Prostate gland (tissue), 2 donors: ENCODE measurements around the gene CPT1B. TPM values are rescaled to one million over a fixed set of nuclear protein-coding genes. Genes with fewer than 3 reads are reported as not detected.
"Not testable (repeated sequence)": the region's sequence is repeated elsewhere in the genome, so short reads cannot be mapped to it uniquely, and the experiment has no call there.

ENCODE experiments used
- DNase-seq: peaks from one replicate; pipeline ENCODE4 v3.0.0-alpha.2; 2019; ENCODE audit warnings: low spot score
- H3K27ac ChIP-seq, 2 donors: fragments of 200-600 bp; sonication (generic); 2 replicates each; pipeline ENCODE4 v1.5.1; 2017 to 2019
- H3K27me3 ChIP-seq: fragments of 200-600 bp; sonication (generic); replicated peaks from 2 replicates; pipeline ENCODE4 v1.5.1; 2019; ENCODE audit not compliant: insufficient read depth
- H3K36me3 ChIP-seq, 2 donors: fragments of 200-600 bp; sonication (generic); 1 replicate in 1 of 2; 2 replicates in 1 of 2; pipeline versions ENCODE4 v1.5.1 to v1.8.1; 2017 to 2019
- H3K4me1 ChIP-seq: fragments of 200-600 bp; sonication (generic); replicated peaks from 2 replicates; pipeline ENCODE4 v1.5.1; 2019
- H3K4me3 ChIP-seq, 2 donors: fragments of 200-600 bp; sonication (generic); 2 replicates each; pipeline ENCODE4 v1.5.1; 2017 to 2019
- H3K9me3 ChIP-seq: fragments of 200-600 bp; sonication (generic); 2 replicates; pipeline ENCODE4 v1.5.1; 2017
- POLR2A ChIP-seq: fragments of 450-650 bp; IDR thresholded peaks from one replicate; pipeline ENCODE4 v1.6.1; 2016; ENCODE audit warnings: antibody characterized with exemption, mild to moderate bottlenecking
- POLR2AphosphoS5 ChIP-seq: sonication (generic); formaldehyde crosslinking; IDR thresholded peaks from one replicate; pipeline ENCODE4 v1.6.1; 2017; ENCODE audit warnings: antibody characterized with exemption
- WGBS: methylation state at CpG from one replicate; pipeline ENCODE4 v1.1.5; 2018; 5-methylcytosine and 5-hydroxymethylcytosine counted together
- intact Hi-C: fragments of 100-400 bp; cut with DNase I; formaldehyde crosslinking; loops from one replicate; pipeline ENCODE4 v1.14.2; 2022
- total RNA-seq, 2 donors: library from RNA; depleted of rRNA; stranded (reverse); fragments of >200 nt; gene quantifications; one replicate each; pipeline ENCODE4 v1.1.0, GENCODE V29; 2016
- TF ChIP-seq, protein P1 (sequence below), 4 experiments: fragments of 200-600 bp in 2 of 4; fragments of 450-650 bp in 2 of 4; sonication (generic) in 2 of 4; IDR thresholded peaks; 1 replicate in 3 of 4; 2 replicates in 1 of 4; pipeline ENCODE4 v1.5.1; 2016 to 2019; ENCODE audit warnings: antibody characterized with exemption in 4 of 4, mild to moderate bottlenecking in 2 of 4, moderate library complexity in 2 of 4

Gene CPT1B
- total RNA-seq, 2 donors from 2014 or later: 13.1 to 31.4 TPM

DNA sequence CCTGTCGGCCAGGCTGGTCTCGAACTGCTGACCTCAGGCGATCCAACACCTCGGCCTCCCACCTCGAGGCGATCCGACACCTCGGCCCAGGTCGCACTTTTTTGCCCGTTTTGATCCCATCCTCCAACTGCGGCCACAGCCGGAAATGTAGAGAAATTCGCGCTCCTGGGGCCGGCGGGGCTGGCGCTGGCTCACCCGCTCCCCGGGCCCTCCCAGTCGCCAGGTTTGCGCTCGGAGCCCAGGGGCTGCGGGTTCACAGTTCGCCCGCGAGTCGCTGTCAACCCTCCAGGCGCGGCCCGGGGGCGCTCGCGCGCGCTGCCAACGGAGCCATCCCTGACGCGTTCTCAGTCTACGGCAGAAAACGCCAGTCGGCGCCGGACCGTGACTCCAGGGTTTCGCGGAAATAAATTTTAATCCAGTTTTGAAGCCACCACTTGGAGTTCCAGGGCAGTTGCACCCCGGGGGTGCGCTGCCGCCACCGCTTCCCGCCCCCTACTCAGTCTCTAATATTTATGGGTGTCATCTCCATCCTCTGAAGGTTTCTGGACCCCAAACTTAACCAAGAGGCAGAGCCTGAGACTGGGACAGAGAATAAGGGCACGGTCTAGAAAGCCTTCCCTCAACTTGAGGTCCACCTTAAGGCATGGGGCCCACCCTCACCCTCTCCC, 34.0 kb downstream of the CPT1B start:
- Histone ChIP-seq H3K27ac (no peak overlapping the region), H3K4me1 (no peaks in the 10 kb centered on the region), H3K4me3 (no peak overlapping the region), H3K36me3 (no peaks in the 10 kb centered on the region), H3K9me3 (no peaks in the 10 kb centered on the region), H3K27me3 (peaks cover 4% of the 10 kb centered on the region)
- TF ChIP-seq POLR2A (no peak), POLR2AphosphoS5 (no peak)
- TF ChIP-seq, protein P1, sequence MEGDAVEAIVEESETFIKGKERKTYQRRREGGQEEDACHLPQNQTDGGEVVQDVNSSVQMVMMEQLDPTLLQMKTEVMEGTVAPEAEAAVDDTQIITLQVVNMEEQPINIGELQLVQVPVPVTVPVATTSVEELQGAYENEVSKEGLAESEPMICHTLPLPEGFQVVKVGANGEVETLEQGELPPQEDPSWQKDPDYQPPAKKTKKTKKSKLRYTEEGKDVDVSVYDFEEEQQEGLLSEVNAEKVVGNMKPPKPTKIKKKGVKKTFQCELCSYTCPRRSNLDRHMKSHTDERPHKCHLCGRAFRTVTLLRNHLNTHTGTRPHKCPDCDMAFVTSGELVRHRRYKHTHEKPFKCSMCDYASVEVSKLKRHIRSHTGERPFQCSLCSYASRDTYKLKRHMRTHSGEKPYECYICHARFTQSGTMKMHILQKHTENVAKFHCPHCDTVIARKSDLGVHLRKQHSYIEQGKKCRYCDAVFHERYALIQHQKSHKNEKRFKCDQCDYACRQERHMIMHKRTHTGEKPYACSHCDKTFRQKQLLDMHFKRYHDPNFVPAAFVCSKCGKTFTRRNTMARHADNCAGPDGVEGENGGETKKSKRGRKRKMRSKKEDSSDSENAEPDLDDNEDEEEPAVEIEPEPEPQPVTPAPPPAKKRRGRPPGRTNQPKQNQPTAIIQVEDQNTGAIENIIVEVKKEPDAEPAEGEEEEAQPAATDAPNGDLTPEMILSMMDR (IDR thresholded peaks at IDR 0.05): peak in 2 of 4 experiments; percentile 39 to 44
- DNase-seq: peak; percentile 57
- 8% methylated on average over 52 of the region's 52 CpGs for WGBS
- intact Hi-C loops: no loop called here

DNA sequence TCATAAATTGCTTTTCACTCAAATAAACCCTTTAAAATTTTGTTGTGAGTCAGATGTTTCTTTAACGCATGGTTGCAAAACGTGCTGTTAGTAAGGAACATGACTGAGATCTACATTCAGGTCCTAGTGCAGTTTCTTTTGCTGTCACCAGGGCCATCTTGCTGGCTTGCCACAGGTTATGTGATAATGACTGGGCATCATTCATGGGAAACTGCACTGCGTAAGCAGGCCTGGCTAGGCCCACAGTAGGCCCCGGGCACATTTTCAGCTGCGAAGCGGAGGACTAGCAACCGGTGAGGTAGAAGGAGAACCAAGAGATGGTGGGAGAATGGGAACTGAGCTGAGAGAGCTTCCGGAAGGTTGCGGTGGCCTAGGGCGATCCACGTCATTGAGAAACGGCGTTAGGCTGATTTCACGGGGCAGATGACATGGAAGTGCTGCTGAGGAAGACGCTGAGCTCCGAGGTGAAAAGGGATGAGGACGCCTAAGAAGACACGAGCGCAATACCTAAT, 35.8 kb downstream of the CPT1B start:
- DNase-seq: no peak
- Histone ChIP-seq H3K9me3 (no peaks in the 10 kb centered on the region), H3K36me3 (no peaks in the 10 kb centered on the region), H3K4me1 (no peaks in the 10 kb centered on the region), H3K27ac (no peak overlapping the region), H3K27me3 (peaks cover 4% of the 10 kb centered on the region), H3K4me3 (no peak overlapping the region)
- 92% methylated on average over 19 of the region's 19 CpGs for WGBS
- intact Hi-C loops: no loop called here
- TF ChIP-seq, protein P1 (IDR thresholded peaks at IDR 0.05): no peak
- TF ChIP-seq POLR2A (no peak), POLR2AphosphoS5 (no peak)

DNA sequence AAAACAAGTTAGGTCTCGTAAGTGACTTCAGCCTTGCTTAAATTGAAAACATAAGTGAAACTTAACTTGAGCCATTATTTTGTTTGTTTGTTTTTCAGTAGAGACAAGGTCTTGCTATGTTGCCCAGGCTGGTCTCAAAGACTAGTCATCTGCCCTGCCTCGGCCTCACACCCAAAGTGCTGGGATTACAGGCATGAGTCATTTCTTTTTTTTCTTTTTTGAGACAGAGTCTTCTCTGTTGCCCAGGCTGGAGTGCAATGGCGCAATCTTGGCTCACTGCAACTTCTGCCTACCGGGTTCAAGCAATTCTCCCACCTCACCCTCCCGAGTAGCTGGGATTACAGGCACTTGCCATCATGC, 36.6 kb downstream of the CPT1B start:
- H3K27me3 ChIP-seq, H3K9me3 ChIP-seq, intact Hi-C loops, H3K4me3 ChIP-seq, H3K4me1 ChIP-seq, DNase-seq, H3K36me3 ChIP-seq: not testable (repeated sequence)
- 59% methylated on average over 5 of the region's 5 CpGs for WGBS
- H3K27ac ChIP-seq: peak overlapping the region in 1 of 2 donors; percentile 9

DNA sequence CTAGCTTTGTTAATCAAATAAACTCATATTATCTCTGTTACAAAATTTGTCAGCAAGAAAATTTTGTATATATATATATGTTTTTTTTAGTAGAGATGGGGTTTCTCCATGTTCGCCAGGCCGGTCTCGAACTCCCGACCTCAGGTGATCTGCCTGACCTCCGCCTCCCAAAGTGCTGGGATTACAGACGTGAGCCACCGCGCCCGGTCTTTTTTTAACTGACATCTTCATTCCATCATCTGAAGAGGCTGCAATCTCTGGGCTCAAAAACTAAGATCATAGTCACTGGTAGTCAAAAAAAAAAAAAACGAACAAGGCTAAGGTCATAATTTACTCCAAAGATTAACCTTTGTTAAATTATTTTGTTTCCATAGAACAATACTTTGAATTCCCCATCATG, 37.8 kb downstream of the CPT1B start:
- Histone ChIP-seq H3K9me3 (no peaks in the 10 kb centered on the region), H3K27me3 (no peaks in the 10 kb centered on the region), H3K36me3 (no peaks in the 10 kb centered on the region), H3K4me3 (no peak overlapping the region), H3K4me1 (no peaks in the 10 kb centered on the region), H3K27ac (no peak overlapping the region)
- intact Hi-C loops: no loop called here
- WGBS: 82% methylated on average over 10 of the region's 10 CpGs
- no peak for DNase-seq
- TF ChIP-seq POLR2A (no peak), POLR2AphosphoS5 (no peak)
- TF ChIP-seq, protein P1 (IDR thresholded peaks at IDR 0.05): no peak

DNA sequence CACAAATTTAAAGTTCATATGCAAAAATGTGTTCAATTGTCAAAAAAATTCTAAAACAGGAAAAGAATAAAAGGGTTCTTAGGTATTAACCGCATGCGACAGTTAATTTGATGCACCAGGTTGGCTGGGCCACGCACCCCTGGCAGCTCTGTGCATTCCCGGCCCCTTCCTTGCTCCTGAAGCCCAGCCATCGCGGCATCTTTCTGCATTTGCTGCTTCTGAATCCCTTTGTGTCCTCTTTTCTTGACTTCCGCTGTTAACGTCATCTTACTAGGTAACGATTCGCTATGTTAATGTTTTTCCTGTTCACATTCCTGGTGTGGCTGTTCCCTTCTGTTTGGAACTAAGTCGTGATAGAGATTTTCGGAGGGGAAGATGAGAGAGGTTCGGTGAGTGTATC, 40.5 kb downstream of the CPT1B start:
- H3K36me3 ChIP-seq: no peaks in the 10 kb centered on the region
- TF ChIP-seq, protein P1 (IDR thresholded peaks at IDR 0.05): no peak
- TF ChIP-seq POLR2A (no peak), POLR2AphosphoS5 (no peak)
- 79% methylated on average over 13 of the region's 13 CpGs for WGBS
- H3K4me3 ChIP-seq: no peak overlapping the region
- no peak for DNase-seq
- no peak overlapping the region for H3K27ac ChIP-seq
- H3K27me3 ChIP-seq: no peaks in the 10 kb centered on the region
- H3K9me3 ChIP-seq: no peaks in the 10 kb centered on the region
- no peaks in the 10 kb centered on the region for H3K4me1 ChIP-seq
- intact Hi-C loops: no loop called here
